ENCODE data around the gene DAPP1. TPM values are rescaled to one million over a fixed set of nuclear protein-coding genes. Genes with fewer than 3 reads are reported as not detected.
A peak's percentile ranks its signal among the peaks of the same experiment; 100 is the strongest.
"Not testable (repeated sequence)": the region's sequence is repeated elsewhere in the genome, so short reads cannot be mapped to it uniquely, and the experiment has no call there.

Gene DAPP1, protein sequence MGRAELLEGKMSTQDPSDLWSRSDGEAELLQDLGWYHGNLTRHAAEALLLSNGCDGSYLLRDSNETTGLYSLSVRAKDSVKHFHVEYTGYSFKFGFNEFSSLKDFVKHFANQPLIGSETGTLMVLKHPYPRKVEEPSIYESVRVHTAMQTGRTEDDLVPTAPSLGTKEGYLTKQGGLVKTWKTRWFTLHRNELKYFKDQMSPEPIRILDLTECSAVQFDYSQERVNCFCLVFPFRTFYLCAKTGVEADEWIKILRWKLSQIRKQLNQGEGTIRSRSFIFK
- 54.3 TPM for total RNA-seq

DNA sequence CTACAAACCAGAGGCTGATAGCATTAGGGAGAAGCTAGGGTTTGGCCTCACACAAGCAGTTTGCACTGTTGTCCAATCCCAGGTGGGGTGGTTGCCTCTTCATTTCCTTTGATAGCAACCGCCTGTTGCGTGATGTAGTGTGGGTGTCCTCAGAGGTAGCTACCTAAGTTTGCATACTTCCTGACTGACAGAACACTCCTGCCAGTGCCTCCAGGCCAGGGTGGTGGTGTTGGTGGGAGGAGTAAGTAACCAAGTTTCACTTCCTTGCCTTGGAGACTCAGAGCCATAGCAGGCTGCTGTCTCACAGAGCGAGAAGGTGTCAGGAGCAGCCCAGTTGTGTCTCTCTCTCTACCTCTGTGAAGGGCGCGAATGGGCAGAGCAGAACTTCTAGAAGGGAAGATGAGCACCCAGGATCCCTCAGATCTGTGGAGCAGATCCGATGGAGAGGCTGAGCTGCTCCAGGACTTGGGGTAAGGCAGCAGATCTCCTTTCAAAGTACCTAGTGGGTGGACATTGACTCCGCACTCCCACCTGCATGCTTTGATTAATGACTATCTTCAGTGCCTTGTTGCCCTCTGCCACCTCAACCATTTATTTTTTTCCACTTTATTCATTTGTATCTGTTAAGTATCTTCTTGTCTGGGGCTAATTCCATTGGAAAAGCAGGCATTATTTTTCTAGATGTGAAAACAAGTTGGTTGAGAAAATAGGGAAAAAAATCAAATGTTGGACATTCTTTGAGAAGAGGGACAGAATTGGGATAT is at the start of gene DAPP1:
DAPP1 (plus strand) TSS at position 283 of the 764 bp plus-strand sequence; CDS start at position 370, 87 bp downstream.
- peaks cover 61% of the 10 kb centered on the region for H3K4me1 ChIP-seq (ENCODE audit: insufficient read depth, low read length)
- no peaks in the 10 kb centered on the region for H3K27me3 ChIP-seq (ENCODE audit: insufficient read depth, low read length)
- H3K4me3 ChIP-seq (ENCODE audit: low read length) = peak within 1 kb of the TSS; percentile 71
- no peaks in the 10 kb centered on the region for H3K9me3 ChIP-seq (ENCODE audit: low read depth, low read length)

GRCh38 chr4:99770842-99771241 is 45.8 kb upstream of the DAPP1 start:
- H3K4me3 ChIP-seq (ENCODE audit: low read length); H3K9me3 ChIP-seq (ENCODE audit: low read depth, low read length); H3K4me1 ChIP-seq (ENCODE audit: insufficient read depth, low read length); H3K27me3 ChIP-seq (ENCODE audit: insufficient read depth, low read length): not testable (repeated sequence)

DNA sequence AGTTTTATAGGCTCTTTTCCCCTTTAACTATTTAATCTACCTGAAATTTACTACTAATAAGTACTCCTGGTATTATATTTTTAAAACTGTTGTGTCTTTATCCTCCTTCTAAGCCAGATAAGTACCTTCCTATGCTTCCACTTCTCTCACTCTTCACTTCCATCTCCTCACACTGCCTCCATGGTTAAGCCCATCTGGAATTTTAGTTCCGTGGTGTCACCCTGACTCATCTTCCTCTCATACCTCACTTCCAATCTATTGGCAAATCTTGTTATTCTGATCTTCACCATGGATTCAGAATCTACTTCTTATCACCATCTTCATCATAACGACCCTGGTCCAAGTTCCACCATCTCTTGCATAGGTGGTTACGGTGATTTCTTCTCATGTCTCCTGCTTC is 32.7 kb upstream of the DAPP1 start:
- Histone ChIP-seq H3K4me3 (ENCODE audit: low read length) (no peak overlapping the region), H3K4me1 (ENCODE audit: insufficient read depth, low read length) (no peaks in the 10 kb centered on the region), H3K27me3 (ENCODE audit: insufficient read depth, low read length) (peaks cover 3% of the 10 kb centered on the region), H3K9me3 (ENCODE audit: low read depth, low read length) (no peaks in the 10 kb centered on the region)

DNA sequence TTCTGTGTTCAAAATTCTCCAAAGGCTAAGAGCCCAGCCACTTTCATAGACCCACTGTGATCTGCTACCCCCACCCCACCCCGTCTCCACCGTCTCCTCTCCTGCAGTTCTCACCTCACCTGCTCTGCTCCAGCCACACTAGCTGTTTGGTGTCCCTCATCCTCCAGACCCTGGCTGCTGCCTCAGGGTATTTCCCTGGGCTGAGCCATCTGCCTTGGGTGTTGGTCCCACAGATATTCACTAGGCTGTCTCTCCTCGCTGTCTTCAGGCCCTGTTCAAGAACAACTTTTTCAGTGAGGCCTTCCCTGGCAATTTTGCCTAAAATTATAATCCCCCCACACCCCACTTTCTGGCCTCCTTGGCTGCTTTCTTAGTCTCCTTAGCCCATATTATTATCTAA is 31.8 kb upstream of the DAPP1 start:
- H3K9me3 ChIP-seq (ENCODE audit: low read depth, low read length) = no peaks in the 10 kb centered on the region
- H3K4me3 ChIP-seq (ENCODE audit: low read length) = no peak overlapping the region
- peaks cover 3% of the 10 kb centered on the region for H3K27me3 ChIP-seq (ENCODE audit: insufficient read depth, low read length)
- no peaks in the 10 kb centered on the region for H3K4me1 ChIP-seq (ENCODE audit: insufficient read depth, low read length)

GRCh38 chr4:99790796-99791617 is 25.6 kb upstream of the DAPP1 start:
- Histone ChIP-seq H3K27me3 (ENCODE audit: insufficient read depth, low read length) (no peaks in the 10 kb centered on the region), H3K9me3 (ENCODE audit: low read depth, low read length) (no peaks in the 10 kb centered on the region), H3K4me1 (ENCODE audit: insufficient read depth, low read length) (no peaks in the 10 kb centered on the region), H3K4me3 (ENCODE audit: low read length) (no peak overlapping the region)

DNA sequence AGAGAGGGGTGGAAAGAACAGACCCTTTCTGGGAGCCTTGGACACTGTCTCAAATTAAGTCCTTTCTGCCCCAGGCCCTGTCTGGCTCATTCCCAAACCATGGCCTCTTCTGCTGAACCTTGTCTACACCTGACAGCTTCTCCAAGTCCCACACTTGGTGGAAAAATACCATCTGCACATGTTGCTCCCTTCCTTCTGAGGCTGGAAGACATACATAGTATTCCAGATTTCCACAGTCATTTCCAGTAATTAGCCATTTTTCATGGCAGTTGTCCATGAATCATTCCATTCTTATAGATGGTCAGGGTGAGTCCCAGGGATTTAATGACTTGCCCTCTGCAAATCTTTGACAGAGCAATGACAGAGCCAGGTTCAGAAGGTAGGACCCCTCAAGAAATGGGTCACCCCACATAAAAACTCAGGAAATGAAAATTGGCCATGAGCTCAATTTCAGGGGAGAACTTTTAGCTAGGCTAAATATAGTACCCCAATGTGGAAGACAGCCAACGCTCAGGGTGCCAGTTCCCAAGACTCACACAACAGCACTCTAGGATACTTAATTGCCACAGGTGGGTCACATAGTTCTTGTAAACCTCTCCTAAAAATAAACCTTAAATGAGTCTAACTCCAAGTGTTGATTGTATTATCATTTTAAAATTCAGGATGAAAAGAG is 16.2 kb upstream of the DAPP1 start:
- H3K27me3 ChIP-seq (ENCODE audit: insufficient read depth, low read length) = peaks cover 7% of the 10 kb centered on the region
- no peaks in the 10 kb centered on the region for H3K4me1 ChIP-seq (ENCODE audit: insufficient read depth, low read length)
- H3K9me3 ChIP-seq (ENCODE audit: low read depth, low read length) = no peaks in the 10 kb centered on the region
- H3K4me3 ChIP-seq (ENCODE audit: low read length) = no peak overlapping the region

- H3K4me1 ChIP-seq (ENCODE audit: insufficient read depth, low read length) = no peaks in the 10 kb centered on the region
- peaks cover 7% of the 10 kb centered on the region for H3K27me3 ChIP-seq (ENCODE audit: insufficient read depth, low read length)
- no peak overlapping the region for H3K4me3 ChIP-seq (ENCODE audit: low read length)
- H3K9me3 ChIP-seq (ENCODE audit: low read depth, low read length) = no peaks in the 10 kb centered on the region
Observed at GRCh38 chr4:99801005-99801699, 15.5 kb upstream of the DAPP1 start.

GRCh38 chr4:99803566-99804101 is 13.0 kb upstream of the DAPP1 start:
- Histone ChIP-seq H3K9me3 (ENCODE audit: low read depth, low read length) (no peaks in the 10 kb centered on the region), H3K4me1 (ENCODE audit: insufficient read depth, low read length) (peaks cover 3% of the 10 kb centered on the region), H3K27me3 (ENCODE audit: insufficient read depth, low read length) (peaks cover 7% of the 10 kb centered on the region), H3K4me3 (ENCODE audit: low read length) (no peak overlapping the region)

GRCh38 chr4:99806545-99806944 is 10.1 kb upstream of the DAPP1 start:
- no peak overlapping the region for H3K4me3 ChIP-seq (ENCODE audit: low read length)
- H3K4me1 ChIP-seq (ENCODE audit: insufficient read depth, low read length) = peaks cover 3% of the 10 kb centered on the region
- no peaks in the 10 kb centered on the region for H3K9me3 ChIP-seq (ENCODE audit: low read depth, low read length)
- peaks cover 7% of the 10 kb centered on the region for H3K27me3 ChIP-seq (ENCODE audit: insufficient read depth, low read length)

DNA sequence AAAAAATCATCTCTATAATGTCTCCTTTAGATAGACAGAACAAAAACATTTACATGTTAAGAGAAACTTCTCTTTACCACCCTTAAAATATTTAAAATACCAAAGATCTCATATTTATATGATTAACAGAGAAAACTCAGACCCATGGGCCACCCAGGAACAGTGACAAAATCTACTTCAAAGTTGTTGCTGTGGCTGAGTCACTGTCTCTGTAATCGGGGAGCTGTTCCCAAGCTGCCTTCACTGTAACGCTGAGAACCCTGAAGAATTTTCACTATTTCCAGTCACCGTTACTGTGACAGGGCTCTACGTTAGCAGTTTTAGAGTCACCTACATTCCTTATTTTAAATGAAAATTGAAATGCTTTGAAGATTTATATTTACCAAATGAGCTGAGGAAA is 9.0 kb upstream of the DAPP1 start:
- Histone ChIP-seq H3K4me3 (ENCODE audit: low read length) (no peak overlapping the region), H3K27me3 (ENCODE audit: insufficient read depth, low read length) (peaks cover 2% of the 10 kb centered on the region), H3K9me3 (ENCODE audit: low read depth, low read length) (no peaks in the 10 kb centered on the region), H3K4me1 (ENCODE audit: insufficient read depth, low read length) (peaks cover 6% of the 10 kb centered on the region)

- Histone ChIP-seq H3K27me3 (ENCODE audit: insufficient read depth, low read length) (peaks cover 2% of the 10 kb centered on the region), H3K4me1 (ENCODE audit: insufficient read depth, low read length) (peaks cover 6% of the 10 kb centered on the region), H3K9me3 (ENCODE audit: low read depth, low read length) (no peaks in the 10 kb centered on the region), H3K4me3 (ENCODE audit: low read length) (no peak overlapping the region)
Observed at GRCh38 chr4:99808260-99808857, 8.3 kb upstream of the DAPP1 start.

DNA sequence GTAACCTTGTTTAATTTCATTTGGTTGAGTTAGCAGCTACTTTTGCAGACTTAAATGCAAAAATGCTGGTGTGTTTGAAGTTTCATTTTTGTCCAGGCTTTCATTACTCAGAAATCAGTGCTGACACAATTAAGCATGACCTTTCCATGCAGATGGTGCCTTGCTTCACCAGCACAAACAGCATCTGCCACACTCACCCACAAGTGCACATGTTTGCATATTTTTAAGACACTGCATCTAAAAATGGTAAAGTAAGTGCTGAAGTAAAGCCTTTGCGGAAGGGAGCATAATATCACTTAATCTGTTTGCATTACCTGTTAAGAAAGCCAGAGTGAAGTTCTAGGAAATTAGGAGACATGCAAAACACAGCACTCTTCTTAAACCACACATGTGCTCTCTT is 7.3 kb upstream of the DAPP1 start:
- Histone ChIP-seq H3K4me1 (ENCODE audit: insufficient read depth, low read length) (peaks cover 6% of the 10 kb centered on the region), H3K4me3 (ENCODE audit: low read length) (no peak overlapping the region), H3K27me3 (ENCODE audit: insufficient read depth, low read length) (peaks cover 2% of the 10 kb centered on the region), H3K9me3 (ENCODE audit: low read depth, low read length) (no peaks in the 10 kb centered on the region)

DNA sequence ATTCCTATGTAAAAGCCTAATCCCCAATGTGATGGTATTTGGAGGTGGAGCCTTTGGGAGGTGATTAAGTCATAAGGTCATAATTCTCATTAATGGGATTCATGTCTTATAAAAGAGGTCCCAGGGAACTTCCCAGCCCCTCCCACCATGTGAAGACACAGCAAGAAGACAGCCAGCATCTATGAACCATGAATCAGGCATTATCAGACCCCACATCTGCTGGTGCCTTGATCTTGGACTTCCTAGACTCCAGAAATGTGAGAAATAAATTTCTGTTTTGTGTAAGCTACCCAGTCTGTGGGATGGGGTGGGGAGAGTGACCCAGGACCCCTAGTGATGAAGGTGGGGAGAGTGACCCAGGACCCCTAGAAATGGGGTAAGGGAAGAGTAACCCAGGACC is 6.1 kb upstream of the DAPP1 start:
- Histone ChIP-seq H3K4me1 (ENCODE audit: insufficient read depth, low read length) (peaks cover 15% of the 10 kb centered on the region), H3K9me3 (ENCODE audit: low read depth, low read length) (no peaks in the 10 kb centered on the region), H3K27me3 (ENCODE audit: insufficient read depth, low read length) (no peaks in the 10 kb centered on the region), H3K4me3 (ENCODE audit: low read length) (no peak overlapping the region)

GRCh38 chr4:99811117-99811516 is 5.5 kb upstream of the DAPP1 start:
- Histone ChIP-seq H3K27me3 (ENCODE audit: insufficient read depth, low read length) (no peaks in the 10 kb centered on the region), H3K4me3 (ENCODE audit: low read length) (no peak overlapping the region), H3K4me1 (ENCODE audit: insufficient read depth, low read length) (peaks cover 21% of the 10 kb centered on the region), H3K9me3 (ENCODE audit: low read depth, low read length) (no peaks in the 10 kb centered on the region)

Measured in mononuclear cell (primary cell).